CD14-positive monocyte (primary cell): ENCODE results near the gene C15orf61. TPM values are rescaled to one million over a fixed set of nuclear protein-coding genes. Genes with fewer than 3 reads are reported as not detected.

Source experiments
- DNase-seq, 3 donors: peaks; one replicate each; pipeline ENCODE4 v3.0.0-alpha.2; 2011 to 2022
- H2AFZ ChIP-seq: 2 replicates; pipeline ENCODE4 v1.6.0; 2012; ENCODE audit warnings: mild to moderate bottlenecking, low read depth, low read length, inconsistent platforms; ENCODE audit not compliant: insufficient read depth, poor library complexity, severe bottlenecking
- H3K27ac ChIP-seq, 2 donors: 1 replicate in 1 of 2; 2 replicates in 1 of 2; pipeline ENCODE4 v1.5.1; 2012 to 2013; ENCODE audit warnings: low read length in 2 of 2, control low read depth in 1 of 2, inconsistent platforms in 1 of 2, low read depth in 1 of 2, mild to moderate bottlenecking in 1 of 2
- H3K27me3 ChIP-seq, 2 donors: one replicate each; pipeline versions ENCODE4 v1.6.0 to v1.6.1; 2011 to 2013; ENCODE audit warnings: low read length in 2 of 2; ENCODE audit not compliant: control insufficient read depth in 2 of 2, insufficient read depth in 2 of 2
- H3K36me3 ChIP-seq, 2 donors: replicated peaks in 1 of 2; 1 replicate in 1 of 2; 2 replicates in 1 of 2; pipeline versions ENCODE4 v1.5.1 to v1.6.1; 2012 to 2013; ENCODE audit warnings: low read length in 2 of 2, control low read depth in 1 of 2, inconsistent platforms in 1 of 2, mild to moderate bottlenecking in 1 of 2; ENCODE audit not compliant: insufficient read depth in 2 of 2, control insufficient read depth in 1 of 2
- H3K4me1 ChIP-seq, 2 donors: 1 replicate in 1 of 2; 2 replicates in 1 of 2; pipeline versions ENCODE4 v1.5.1 to v1.6.1; 2012 to 2013; ENCODE audit warnings: low read length in 2 of 2, control low read depth in 1 of 2, inconsistent platforms in 1 of 2, mild to moderate bottlenecking in 1 of 2, moderate library complexity in 1 of 2; ENCODE audit not compliant: insufficient read depth in 2 of 2, control insufficient read depth in 1 of 2
- H3K4me2 ChIP-seq: replicated peaks from 2 replicates; pipeline ENCODE3; 2012; ENCODE audit warnings: low read length, moderate library complexity, mild to moderate bottlenecking; ENCODE audit not compliant: poor library complexity, severe bottlenecking; ENCODE audit errors: extremely low read depth
- H3K4me3 ChIP-seq, 3 experiments: fragments of 200-600 bp in 1 of 3; sonication (generic) in 1 of 3; replicated peaks in 1 of 3; 1 replicate in 2 of 3; 2 replicates in 1 of 3; pipeline ENCODE4 v1.5.1; 2011 to 2013; ENCODE audit warnings: low read length in 3 of 3, mild to moderate bottlenecking in 3 of 3, control low read depth in 2 of 3, low read depth in 2 of 3, inconsistent platforms in 1 of 3, moderate library complexity in 1 of 3
- H3K79me2 ChIP-seq: 2 replicates; pipeline ENCODE4 v1.6.0; 2012; ENCODE audit warnings: mild to moderate bottlenecking, control low read depth, inconsistent platforms, low read length, moderate library complexity; ENCODE audit not compliant: insufficient read depth
- H3K9ac ChIP-seq: 2 replicates; pipeline ENCODE4 v1.6.0; 2017; ENCODE audit warnings: low read length, mild to moderate bottlenecking; ENCODE audit not compliant: insufficient read depth, poor library complexity, severe bottlenecking
- H3K9me3 ChIP-seq, 2 donors: replicated peaks in 1 of 2; 1 replicate in 1 of 2; 2 replicates in 1 of 2; pipeline versions ENCODE4 v1.5.1 to v1.6.1; 2012 to 2013; ENCODE audit warnings: low read length in 2 of 2, control low read depth in 1 of 2; ENCODE audit not compliant: control insufficient read depth in 1 of 2, insufficient read depth in 1 of 2
- H4K20me1 ChIP-seq: 2 replicates; pipeline ENCODE4 v1.6.0; 2012; ENCODE audit warnings: mild to moderate bottlenecking, low read length, control low read depth, moderate library complexity; ENCODE audit not compliant: insufficient read depth
- H3K27ac Mint-ChIP-seq, 7 donors: one replicate each; pipeline ENCODE4 v1.8.0; 2020; ENCODE audit warnings: mild to moderate bottlenecking in 7 of 7, mixed read lengths in 7 of 7, moderate library complexity in 6 of 7, inconsistent platforms in 2 of 7
- H3K27me3 Mint-ChIP-seq, 3 donors: one replicate each; pipeline ENCODE4 v1.8.0; 2021 to 2022; ENCODE audit warnings: low read depth in 3 of 3, mild to moderate bottlenecking in 3 of 3, mixed read lengths in 3 of 3, moderate library complexity in 3 of 3, inconsistent platforms in 1 of 3
- H3K36me3 Mint-ChIP-seq, 2 donors: one replicate each; pipeline ENCODE4 v1.8.0; 2020; ENCODE audit warnings: mixed read lengths in 2 of 2, inconsistent platforms in 1 of 2, mild to moderate bottlenecking in 1 of 2
- H3K4me1 Mint-ChIP-seq: one replicate; pipeline ENCODE4 v1.8.0; 2020; ENCODE audit warnings: mild to moderate bottlenecking, mixed read lengths
- H3K4me3 Mint-ChIP-seq, 2 donors: one replicate each; pipeline ENCODE4 v1.8.0; 2020; ENCODE audit warnings: mild to moderate bottlenecking in 2 of 2, mixed read lengths in 2 of 2, moderate library complexity in 1 of 2
- H3K9me3 Mint-ChIP-seq, 7 donors: one replicate each; pipeline ENCODE4 v1.8.0; 2020 to 2022; ENCODE audit warnings: mixed read lengths in 7 of 7, mild to moderate bottlenecking in 6 of 7, moderate library complexity in 6 of 7, inconsistent platforms in 2 of 7
- CTCF ChIP-seq: fragments of 200-600 bp; IDR thresholded peaks from one replicate; pipeline ENCODE4 v1.8.0; 2022; ENCODE audit warnings: antibody characterized with exemption, mild to moderate bottlenecking
- WGBS: methylation state at CpG from one replicate; pipeline ENCODE4 v1.1.5; 2013; ENCODE audit warnings: missing lambda C conversion rate; ENCODE audit not compliant: insufficient coverage; 5-methylcytosine and 5-hydroxymethylcytosine counted together
- intact Hi-C, 2 donors: fragments of 100-400 bp; cut with micrococcal nuclease; formaldehyde crosslinking; loops; one replicate each; pipeline versions ENCODE4 v1.15.0 to v1.15.1; 2023
- polyA plus RNA-seq, 3 donors: library from polyadenylated mRNA; depleted of rRNA in 1 of 3; unstranded in 2 of 3; stranded (reverse) in 1 of 3; fragments of 300-500 nt in 2 of 3; fragments of >200 nt in 1 of 3; fragmentation: Illumina TruSeq in 2 of 3; gene quantifications; 1 replicate in 2 of 3; 2 replicates in 1 of 3; pipeline ENCODE4 v1.2.3, GENCODE V29; 2012 to 2021

C15orf61 gene
- polyA plus RNA-seq, 3 donors, result 3.2 to 3.9 (median 3.6) TPM

GRCh38 chr15:67515557-67515956, 5.4 kb upstream of the C15orf61 start:
- Histone ChIP-seq H3K4me3 (no peak overlapping the region), H3K79me2 (no peaks in the 10 kb centered on the region), H3K4me2 (no peak overlapping the region), H3K27ac (no peak overlapping the region), H4K20me1 (no peaks in the 10 kb centered on the region), H2AFZ (no peak overlapping the region), H3K9me3 (no peaks in the 10 kb centered on the region), H3K27me3 (no peaks in the 10 kb centered on the region), H3K9ac (no peak overlapping the region), H3K4me1 (peaks cover 13 to 17% of the 10 kb centered on the region in 2 donors), H3K36me3 (peaks cover 3 to 23% of the 10 kb centered on the region in 2 donors)
- Mint-ChIP-seq H3K9me3 (no peaks in the 10 kb centered on the region), H3K27me3 (no peaks in the 10 kb centered on the region), H3K36me3 (peaks cover 20 to 31% of the 10 kb centered on the region in 2 donors), H3K27ac (no peak overlapping the region), H3K4me3 (no peak overlapping the region), H3K4me1 (peaks cover 11% of the 10 kb centered on the region)
- intact Hi-C loops, result no loop called here
- no peak for TF ChIP-seq CTCF
- no CpG with 5 or more reads among the region's 2 CpGs for WGBS
- no peak for DNase-seq

- H3K4me1 Mint-ChIP-seq, result peaks cover 28% of the 10 kb centered on the region
- DNase-seq, result peak; percentile 60 to 75 (median 64)
- Histone ChIP-seq H3K9me3 (no peaks in the 10 kb centered on the region), H3K79me2 (peaks cover 40% of the 10 kb centered on the region), H4K20me1 (no peaks in the 10 kb centered on the region), H3K4me3 (peak overlapping the region; percentile 55 to 88 (median 66)), H3K27me3 (no peaks in the 10 kb centered on the region), H2AFZ (peak overlapping the region; percentile 86), H3K36me3 (no peaks in the 10 kb centered on the region), H3K27ac (peak overlapping the region; percentile 86 to 98), H3K9ac (peak overlapping the region; percentile 93), H3K4me1 (peaks cover 26 to 44% of the 10 kb centered on the region in 2 donors), H3K4me2 (peak overlapping the region; percentile 95)
- peak overlapping the region; percentile 93 to 97 (median 95) for H3K27ac Mint-ChIP-seq
- H3K9me3 Mint-ChIP-seq, result no peaks in the 10 kb centered on the region
- no peak for TF ChIP-seq CTCF
- peak overlapping the region; percentile 87 to 89 for H3K4me3 Mint-ChIP-seq
- peaks cover under 1 to 2% of the 10 kb centered on the region in 2 donors for H3K36me3 Mint-ChIP-seq
- 3% methylated on average over 8 of the region's 24 CpGs for WGBS
- intact Hi-C loops, result loop anchor here (2.0 to 10.0 kb wide), 2 partner anchors 22 to 314 kb away; partner anchors contain the start of gene MAP2K5 (in 1 of the 2)
- H3K27me3 Mint-ChIP-seq, result no peaks in the 10 kb centered on the region
Measured at GRCh38 chr15:67520321-67521028, 456 bp upstream of the C15orf61 start.
